ENCODE measurements around the gene MYH15.
"Not testable (repeated sequence)": the region's sequence is repeated elsewhere in the genome, so short reads cannot be mapped to it uniquely, and the experiment has no call there.

Gene MYH15

GRCh38 chr3:108381529-108382140 lies 128.8 kb downstream of the MYH15 start:
- DNase-seq = no peak

- no peak for DNase-seq
Observed at GRCh38 chr3:108380128-108380795, 130.1 kb downstream of the MYH15 start.

- not testable (repeated sequence) for DNase-seq
Observed at GRCh38 chr3:108378952-108379342, 131.4 kb downstream of the MYH15 start.

DNA sequence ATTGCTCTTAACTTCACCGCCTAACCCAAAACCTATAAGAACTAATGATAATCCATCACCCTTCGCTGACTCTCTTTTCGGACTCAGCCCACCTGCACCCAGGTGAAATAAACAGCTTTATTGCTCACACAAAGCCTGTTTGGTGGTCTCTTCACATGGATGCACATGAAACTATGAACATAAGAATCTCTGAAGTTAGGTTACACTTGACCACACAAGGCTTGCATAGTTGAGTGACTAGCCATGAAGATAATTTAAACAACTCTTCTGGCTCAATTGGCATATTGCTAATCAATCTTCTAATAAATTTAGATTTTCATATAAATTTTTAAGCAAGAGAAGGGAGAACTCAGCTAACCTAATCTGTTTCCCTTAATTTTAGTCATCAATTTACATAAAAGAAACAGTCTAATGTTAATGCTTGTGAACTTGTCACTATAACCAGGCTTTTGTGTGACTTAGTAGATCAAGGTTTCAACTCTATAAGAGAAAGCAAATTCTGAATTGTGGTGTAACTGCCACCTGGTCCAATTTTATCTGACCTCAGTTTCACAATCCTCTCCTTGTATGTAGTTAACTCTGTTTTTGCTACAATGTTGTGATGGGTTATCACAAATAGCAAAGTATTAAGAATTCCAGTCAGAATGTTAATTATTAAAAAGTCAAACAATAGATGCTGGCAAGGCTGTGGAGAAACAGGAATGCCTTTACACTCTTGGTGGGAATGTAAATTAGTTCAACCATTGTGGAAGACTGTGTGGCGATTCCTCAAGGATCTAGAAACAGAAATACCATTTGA lies 132.0 kb downstream of the MYH15 start:
- no peak for DNase-seq

DNA sequence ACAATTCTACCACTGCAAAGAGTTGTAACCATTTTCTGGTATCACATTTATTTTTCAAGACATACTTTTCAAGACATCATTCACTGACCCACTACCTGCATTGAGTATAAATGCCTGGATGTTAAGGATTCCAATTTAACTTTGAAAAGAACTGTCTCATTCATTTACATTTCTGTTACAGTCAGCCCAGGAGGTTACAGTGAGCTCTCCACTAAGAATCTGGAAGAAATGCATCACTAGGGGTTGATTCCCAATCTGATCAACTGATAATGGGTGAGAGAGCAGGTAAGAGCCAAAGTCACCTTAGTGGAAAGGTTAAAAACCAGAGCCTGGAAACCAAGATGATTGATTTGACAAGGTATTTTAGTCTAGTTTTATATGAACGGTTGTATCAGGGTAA lies 133.0 kb downstream of the MYH15 start:
- no peak for DNase-seq

- no peak for DNase-seq
Observed at GRCh38 chr3:108376026-108376425, 134.4 kb downstream of the MYH15 start.

DNA sequence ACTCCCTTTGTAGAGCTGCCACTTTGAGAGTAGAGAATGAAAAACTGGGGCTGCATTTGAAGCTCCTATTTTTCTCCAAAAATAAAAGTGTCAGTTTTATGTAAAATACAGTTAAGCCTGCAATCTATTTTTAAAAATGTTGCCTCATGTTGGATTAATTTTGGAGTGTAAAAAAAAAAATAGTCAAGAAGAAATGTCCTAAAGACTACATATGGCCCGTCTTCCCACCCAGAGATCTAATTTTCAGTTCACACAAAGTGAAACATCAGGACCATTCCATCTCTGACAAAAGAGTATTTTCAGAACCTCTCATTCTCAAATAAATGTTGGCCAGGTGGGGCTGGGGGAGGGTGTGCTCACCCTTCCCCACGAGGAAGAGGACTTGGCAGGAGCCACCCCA lies 151.4 kb downstream of the MYH15 start:
- no peak for DNase-seq

DNA sequence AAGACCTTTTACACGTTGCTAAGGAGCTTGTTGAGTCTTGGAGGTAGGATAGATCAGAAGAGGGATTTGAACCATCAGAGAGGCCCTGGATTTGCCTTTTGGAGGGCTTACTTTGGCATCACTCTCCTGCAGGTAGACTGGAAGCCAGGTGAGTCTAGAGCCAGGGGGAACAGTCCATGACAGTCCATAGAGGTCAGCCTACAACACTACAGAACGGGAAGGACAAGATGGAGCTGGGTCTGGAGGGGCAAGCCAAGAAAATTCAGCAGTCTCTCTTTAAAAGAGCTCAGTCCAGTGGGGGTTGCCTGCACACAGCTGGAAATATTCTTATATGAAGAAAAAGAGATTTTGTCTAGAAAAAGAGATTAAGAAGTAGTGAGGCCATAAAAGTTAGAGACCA lies 153.4 kb downstream of the MYH15 start:
- no peak for DNase-seq

- DNase-seq = no peak
Observed at GRCh38 chr3:108354562-108354961, 155.8 kb downstream of the MYH15 start.

DNA sequence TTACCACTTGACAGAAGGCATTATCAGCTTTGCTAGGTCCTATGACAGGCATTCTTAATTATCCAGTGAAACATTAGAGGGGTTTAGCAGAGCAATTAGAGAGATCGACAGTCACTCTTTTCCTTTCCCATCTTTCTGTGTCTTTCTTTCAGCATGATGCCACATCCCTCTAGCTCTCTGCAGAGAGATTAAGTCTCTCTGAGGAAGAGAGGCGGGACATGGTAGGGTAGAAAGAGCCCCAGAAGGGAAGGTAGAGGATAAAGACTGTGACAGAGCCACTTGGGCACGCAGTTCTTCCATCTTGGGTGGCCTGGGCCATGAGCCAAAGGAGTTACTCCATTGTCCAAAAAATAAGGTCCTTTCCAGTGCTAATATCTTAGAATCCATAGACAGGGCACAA lies 158.2 kb downstream of the MYH15 start:
- DNase-seq = no peak

- peak; percentile 16 to 59 for DNase-seq
Observed at GRCh38 chr3:108346301-108347227, 163.8 kb downstream of the MYH15 start.

GRCh38 chr3:108345492-108346205 lies 164.7 kb downstream of the MYH15 start:
- DNase-seq = no peak

DNA sequence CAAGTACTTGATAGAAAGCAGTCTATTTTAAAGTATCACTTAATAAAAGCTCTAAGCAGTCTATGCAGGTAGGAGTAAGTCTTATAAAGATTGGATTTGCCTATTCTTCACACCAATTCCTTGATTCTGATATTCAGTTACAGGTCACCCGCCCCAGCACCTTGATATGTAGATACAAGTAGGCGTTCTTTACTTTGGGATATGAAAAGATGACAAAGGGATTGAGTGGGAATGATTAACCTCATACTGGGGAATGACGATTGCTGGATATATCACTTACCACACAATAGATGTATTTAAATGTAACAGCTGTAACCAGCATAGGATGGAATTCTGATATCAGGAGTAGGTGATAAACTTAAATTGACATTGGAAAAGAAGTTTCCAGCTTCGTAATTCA lies 166.9 kb downstream of the MYH15 start:
- DNase-seq = no peak

GRCh38 chr3:108342837-108343486 lies 167.4 kb downstream of the MYH15 start:
- DNase-seq = no peak

- DNase-seq = no peak
Observed at GRCh38 chr3:108341911-108342310, 168.5 kb downstream of the MYH15 start.

DNA sequence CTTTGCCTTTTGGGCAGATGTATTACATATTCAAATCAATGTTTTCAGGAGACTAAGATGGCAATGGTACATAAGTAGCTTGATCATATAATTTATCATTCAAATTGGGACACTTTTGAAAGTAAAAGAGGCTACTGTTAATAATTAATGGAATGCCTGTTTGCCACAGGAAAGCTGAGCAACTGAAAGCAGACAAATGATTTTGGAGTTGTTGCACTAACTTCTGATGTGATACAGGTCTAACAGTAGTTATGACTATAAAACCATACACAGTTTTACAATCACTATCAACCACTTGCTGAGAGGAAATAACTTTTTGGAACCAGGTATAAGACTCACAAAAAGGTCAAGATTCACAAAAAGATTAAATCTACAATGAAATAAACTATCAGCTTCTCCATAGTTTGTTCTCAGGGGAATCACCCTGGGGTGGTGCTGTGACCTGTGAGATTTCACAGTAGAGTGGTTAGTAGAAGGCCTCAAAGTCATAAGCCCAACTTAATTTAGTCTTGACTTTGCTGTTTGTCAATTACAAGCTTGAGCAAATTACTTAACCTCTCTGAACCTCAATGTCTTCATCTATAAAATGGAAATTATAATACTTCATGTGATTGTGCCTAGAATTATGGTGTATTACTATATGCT lies 171.4 kb downstream of the MYH15 start:
- no peak for DNase-seq

DNA sequence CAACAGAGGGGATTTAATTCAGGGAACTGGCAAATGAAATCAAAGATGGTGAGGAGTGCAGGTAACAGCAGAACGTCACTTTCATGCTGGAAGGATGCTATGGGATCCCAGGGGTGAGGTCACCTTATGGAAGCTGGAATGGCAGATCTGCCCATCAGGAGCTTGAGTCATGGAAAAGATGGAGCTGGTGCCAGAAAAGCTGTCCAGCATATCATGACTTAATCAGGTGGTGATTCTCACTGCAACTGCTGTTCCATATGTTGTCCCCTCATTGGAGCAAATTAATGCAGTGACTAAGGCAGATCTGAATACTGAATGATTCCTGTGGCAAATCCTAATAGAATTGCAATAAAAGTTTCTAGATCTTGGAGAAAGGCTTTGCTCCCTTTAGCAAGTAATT lies 175.7 kb downstream of the MYH15 start:
- DNase-seq = no peak

DNA sequence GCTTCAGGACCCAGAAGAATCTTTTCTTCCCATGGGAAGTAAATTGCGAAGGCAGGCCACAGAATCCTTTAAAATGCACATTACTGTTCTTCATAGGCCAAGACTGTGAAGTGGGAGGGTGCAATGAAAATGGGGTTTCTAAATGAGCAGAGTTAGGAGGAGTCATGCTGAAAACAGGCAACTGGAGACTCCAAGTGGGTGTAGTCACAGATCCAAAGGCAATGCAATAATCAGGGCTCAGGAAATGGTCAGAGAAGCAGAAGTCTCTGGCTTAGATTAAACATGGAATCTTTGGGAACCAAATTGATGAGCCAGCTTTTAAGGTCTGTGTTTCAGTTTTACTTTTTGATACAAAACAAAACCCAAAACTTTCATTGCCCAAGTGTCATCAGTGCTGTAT lies 176.4 kb downstream of the MYH15 start:
- DNase-seq = peak in 1 of 2 donors; percentile 26

DNA sequence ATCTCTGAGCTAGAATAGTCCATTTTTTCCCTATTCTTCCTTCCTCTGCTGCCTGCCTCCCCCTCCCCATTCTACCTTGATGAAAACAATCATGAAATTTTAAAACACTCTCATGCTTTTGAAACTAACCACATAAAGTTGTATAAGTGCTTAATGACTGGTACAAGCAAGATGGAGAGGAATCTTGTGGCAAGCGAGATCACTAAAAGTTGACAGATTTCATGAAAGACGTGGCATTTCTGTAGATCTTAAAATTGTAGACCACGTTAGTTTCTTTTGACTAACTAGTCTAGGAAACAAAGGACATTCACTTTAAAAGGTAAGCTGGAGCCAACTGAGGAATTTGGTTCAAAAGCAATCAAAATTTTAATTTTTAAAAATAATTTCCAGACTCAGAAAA lies 178.6 kb downstream of the MYH15 start:
- DNase-seq = no peak

All from inflammatory macrophage (primary cell).